CD4-positive, alpha-beta T cell treated with Interleukin-15 for 1 hour (primary cell): ENCODE measurements around the gene DDRGK1.
"Not testable (repeated sequence)": the region's sequence is repeated elsewhere in the genome, so short reads cannot be mapped to it uniquely, and the experiment has no call there.

Experiments used
- DNase-seq: peaks from one replicate; pipeline ENCODE4 v3.0.0-alpha.2; 2020

Gene DDRGK1

GRCh38 chr20:3163099-3164042 lies 41.1 kb downstream of the DDRGK1 start:
- no peak for DNase-seq

GRCh38 chr20:3162080-3162611 lies 42.3 kb downstream of the DDRGK1 start:
- DNase-seq: no peak

GRCh38 chr20:3161316-3162079 lies 43.0 kb downstream of the DDRGK1 start:
- no peak for DNase-seq

- no peak for DNase-seq
These were observed 44.1 kb downstream of the DDRGK1 start for GRCh38 chr20:3160418-3160817.

- DNase-seq: no peak
These were observed 45.5 kb downstream of the DDRGK1 start for GRCh38 chr20:3158968-3159431.

- DNase-seq: no peak
These were observed 46.7 kb downstream of the DDRGK1 start for GRCh38 chr20:3157817-3158216.

- no peak for DNase-seq
These were observed 47.5 kb downstream of the DDRGK1 start for GRCh38 chr20:3156811-3157619.

GRCh38 chr20:3152057-3152644 lies 52.3 kb downstream of the DDRGK1 start:
- not testable (repeated sequence) for DNase-seq

GRCh38 chr20:3150908-3151307 lies 53.6 kb downstream of the DDRGK1 start:
- DNase-seq: no peak

GRCh38 chr20:3146732-3147341 lies 57.6 kb downstream of the DDRGK1 start:
- no peak for DNase-seq

GRCh38 chr20:3141757-3142156 lies 62.7 kb downstream of the DDRGK1 start:
- DNase-seq: no peak
